Measurements from ENCODE around the gene ZBTB20. TPM values are rescaled to one million over a fixed set of nuclear protein-coding genes. Genes with fewer than 3 reads are reported as not detected.

Gene ZBTB20
- total RNA-seq, 1 donor from 2014 or later, result 32.5 TPM

GRCh38 chr3:114846779-114847178, 300.3 kb downstream of the ZBTB20 start:
- H3K27me3 ChIP-seq (ENCODE audit: control insufficient read depth, insufficient read depth, low read length), result no peaks in the 10 kb centered on the region
- DNase-seq (ENCODE audit: low read depth), result no peak
- TF ChIP-seq CTCF (IDR thresholded peaks at IDR 0.05; ENCODE audit: insufficient read depth, low read length, poor library complexity, severe bottlenecking), result no peak

GRCh38 chr3:114846252-114846651, 300.8 kb downstream of the ZBTB20 start:
- no peak for TF ChIP-seq CTCF (IDR thresholded peaks at IDR 0.05; ENCODE audit: insufficient read depth, low read length, poor library complexity, severe bottlenecking)
- no peak for DNase-seq (ENCODE audit: low read depth)
- Histone ChIP-seq H3K4me3 (ENCODE audit: low read depth, low read length) (no peak overlapping the region), H3K36me3 (ENCODE audit: control insufficient read depth, insufficient read depth, low read length) (no peaks in the 10 kb centered on the region), H3K27me3 (ENCODE audit: control insufficient read depth, insufficient read depth, low read length) (no peaks in the 10 kb centered on the region)

More at GRCh38 chr3:114846779-114847178, 300.3 kb downstream of the ZBTB20 start:
- Histone ChIP-seq H3K36me3 (ENCODE audit: control insufficient read depth, insufficient read depth, low read length) (no peaks in the 10 kb centered on the region), H3K4me3 (ENCODE audit: low read depth, low read length) (no peak overlapping the region)

GRCh38 chr3:114841515-114841914, 305.6 kb downstream of the ZBTB20 start:
- TF ChIP-seq CTCF (IDR thresholded peaks at IDR 0.05; ENCODE audit: insufficient read depth, low read length, poor library complexity, severe bottlenecking), result no peak
- DNase-seq (ENCODE audit: low read depth), result no peak
- no peak overlapping the region for H3K4me3 ChIP-seq (ENCODE audit: low read depth, low read length)

GRCh38 chr3:114839476-114839875, 307.6 kb downstream of the ZBTB20 start:
- peak; percentile 10 for DNase-seq (ENCODE audit: low read depth)
- Histone ChIP-seq H3K27me3 (ENCODE audit: control insufficient read depth, insufficient read depth, low read length) (no peaks in the 10 kb centered on the region), H3K4me3 (ENCODE audit: low read depth, low read length) (no peak overlapping the region), H3K36me3 (ENCODE audit: control insufficient read depth, insufficient read depth, low read length) (no peaks in the 10 kb centered on the region)
- TF ChIP-seq CTCF (IDR thresholded peaks at IDR 0.05; ENCODE audit: insufficient read depth, low read length, poor library complexity, severe bottlenecking), result no peak

More at GRCh38 chr3:114841515-114841914, 305.6 kb downstream of the ZBTB20 start:
- Histone ChIP-seq H3K36me3 (ENCODE audit: control insufficient read depth, insufficient read depth, low read length) (no peaks in the 10 kb centered on the region), H3K27me3 (ENCODE audit: control insufficient read depth, insufficient read depth, low read length) (no peaks in the 10 kb centered on the region)

- no peaks in the 10 kb centered on the region for H3K36me3 ChIP-seq (ENCODE audit: control insufficient read depth, insufficient read depth, low read length)
- no peaks in the 10 kb centered on the region for H3K27me3 ChIP-seq (ENCODE audit: control insufficient read depth, insufficient read depth, low read length)
- DNase-seq (ENCODE audit: low read depth), result no peak
- no peak for TF ChIP-seq CTCF (IDR thresholded peaks at IDR 0.05; ENCODE audit: insufficient read depth, low read length, poor library complexity, severe bottlenecking)
- H3K4me3 ChIP-seq (ENCODE audit: low read depth, low read length), result no peak overlapping the region
These were observed 309.1 kb downstream of the ZBTB20 start for GRCh38 chr3:114838025-114838424.

GRCh38 chr3:114834175-114834940, 312.7 kb downstream of the ZBTB20 start:
- H3K27me3 ChIP-seq (ENCODE audit: control insufficient read depth, insufficient read depth, low read length), result no peaks in the 10 kb centered on the region
- no peaks in the 10 kb centered on the region for H3K36me3 ChIP-seq (ENCODE audit: control insufficient read depth, insufficient read depth, low read length)
- no peak for DNase-seq (ENCODE audit: low read depth)
- no peak overlapping the region for H3K4me3 ChIP-seq (ENCODE audit: low read depth, low read length)
- TF ChIP-seq CTCF (IDR thresholded peaks at IDR 0.05; ENCODE audit: insufficient read depth, low read length, poor library complexity, severe bottlenecking), result no peak
